Muscle of back (tissue), 11 donors: Measurements from ENCODE around the gene PRSS57. TPM values are rescaled to one million over a fixed set of nuclear protein-coding genes. Genes with fewer than 3 reads are reported as not detected.
"Not testable (repeated sequence)": the region's sequence is repeated elsewhere in the genome, so short reads cannot be mapped to it uniquely, and the experiment has no call there.

Source experiments
- DNase-seq, 3 donors: peaks; one replicate each; pipeline versions ENCODE4 v3.0.0 to v3.0.0-alpha.2; 2013
- polyA plus RNA-seq, 10 donors: library from polyadenylated mRNA; unstranded; fragments of 120-200 nt; gene quantifications; one replicate each; pipeline ENCODE4 v1.2.1, GENCODE V29; 2013; ENCODE audit not compliant: insufficient read length in 10 of 10

PRSS57 gene
- polyA plus RNA-seq, 10 donors, result 0.19 to 0.35 (median 0.26) TPM; not detected in 6

DNA sequence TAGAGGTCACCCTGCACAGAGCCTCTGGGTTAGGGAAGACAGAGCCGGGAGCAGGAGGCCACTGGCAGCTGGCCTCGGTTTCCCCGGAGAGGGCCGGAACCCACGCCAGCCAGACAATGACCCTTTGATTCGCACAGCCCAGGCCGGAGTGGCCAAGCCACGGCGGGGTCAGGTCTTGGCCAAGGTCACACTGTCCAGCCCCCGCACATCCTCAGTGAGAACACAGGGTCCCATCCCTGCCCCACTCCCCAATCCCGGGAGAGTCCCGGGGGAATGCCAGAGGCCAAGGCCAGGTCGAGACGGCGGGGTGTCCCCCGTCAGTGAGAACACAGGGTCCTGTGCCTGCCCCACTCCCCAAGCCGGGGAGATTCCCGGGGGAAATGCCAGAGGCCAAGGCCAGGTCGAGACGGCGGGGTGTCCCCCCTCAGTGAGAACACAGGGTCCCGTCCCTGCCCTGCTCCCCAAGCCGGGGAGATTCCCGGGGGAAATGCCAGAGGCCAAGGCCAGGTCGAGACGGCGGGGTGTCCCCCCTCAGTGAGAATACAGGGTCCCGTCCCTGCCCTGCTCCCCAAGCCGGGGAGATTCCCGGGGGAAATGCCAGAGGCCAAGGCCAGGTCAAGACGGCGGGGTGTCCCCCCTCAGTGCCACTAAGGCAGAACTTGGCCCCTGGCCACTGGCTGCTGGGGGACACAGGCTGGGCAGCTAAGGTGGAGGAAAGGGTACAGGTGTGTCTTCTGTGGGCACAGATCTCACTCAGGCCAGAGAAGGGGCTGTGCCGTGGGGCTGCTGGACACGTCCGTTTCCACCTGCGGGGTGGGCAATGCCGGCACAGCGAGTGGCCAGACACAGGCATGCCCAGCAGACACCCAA lies 20.7 kb downstream of the PRSS57 start:
- DNase-seq, result no peak

- no peak for DNase-seq
These were observed 24.6 kb downstream of the PRSS57 start for GRCh38 chr19:670609-671075.

DNA sequence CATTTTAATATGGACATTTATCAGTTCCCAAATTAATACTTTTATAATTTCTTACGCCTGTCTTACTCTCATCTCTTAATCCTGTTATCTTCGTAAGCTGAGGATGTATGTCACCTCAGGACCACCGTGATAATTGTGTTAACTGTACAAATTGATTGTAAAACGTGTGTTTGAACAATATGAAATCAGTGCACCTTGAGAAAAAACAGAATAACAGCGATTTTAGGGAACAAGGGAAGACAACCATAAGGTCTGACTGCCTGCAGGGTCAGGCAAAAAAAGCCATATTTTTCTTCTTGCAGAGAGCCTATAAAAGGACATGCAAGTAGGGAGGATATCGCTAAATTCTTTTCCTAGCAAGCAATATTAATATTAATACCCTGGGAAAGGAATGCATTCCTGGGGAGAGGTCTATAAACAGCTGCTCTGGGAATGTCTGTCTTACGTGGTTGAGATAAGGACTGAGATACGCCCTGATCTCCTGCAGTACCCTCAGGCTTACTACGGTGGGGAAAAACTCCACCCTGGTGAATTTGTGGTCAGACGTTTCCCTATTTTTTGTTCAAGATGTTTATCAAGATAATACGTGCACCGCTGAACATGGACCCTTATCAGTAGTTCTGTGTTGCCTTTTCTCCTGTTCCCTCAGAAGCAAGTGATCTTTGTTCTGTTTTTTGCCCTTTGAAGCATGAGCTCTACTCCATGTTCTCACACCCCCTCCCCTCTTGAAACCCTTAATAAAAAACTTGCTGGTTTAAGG lies 26.4 kb downstream of the PRSS57 start:
- not testable (repeated sequence) for DNase-seq

- DNase-seq, result not testable (repeated sequence)
These were observed 28.2 kb downstream of the PRSS57 start for GRCh38 chr19:666985-667573.

- peak; percentile 69 to 92 (median 84) for DNase-seq
These were observed 30.3 kb downstream of the PRSS57 start for GRCh38 chr19:664913-665443.

- DNase-seq, result no peak
These were observed 31.6 kb downstream of the PRSS57 start for GRCh38 chr19:663682-664117.

DNA sequence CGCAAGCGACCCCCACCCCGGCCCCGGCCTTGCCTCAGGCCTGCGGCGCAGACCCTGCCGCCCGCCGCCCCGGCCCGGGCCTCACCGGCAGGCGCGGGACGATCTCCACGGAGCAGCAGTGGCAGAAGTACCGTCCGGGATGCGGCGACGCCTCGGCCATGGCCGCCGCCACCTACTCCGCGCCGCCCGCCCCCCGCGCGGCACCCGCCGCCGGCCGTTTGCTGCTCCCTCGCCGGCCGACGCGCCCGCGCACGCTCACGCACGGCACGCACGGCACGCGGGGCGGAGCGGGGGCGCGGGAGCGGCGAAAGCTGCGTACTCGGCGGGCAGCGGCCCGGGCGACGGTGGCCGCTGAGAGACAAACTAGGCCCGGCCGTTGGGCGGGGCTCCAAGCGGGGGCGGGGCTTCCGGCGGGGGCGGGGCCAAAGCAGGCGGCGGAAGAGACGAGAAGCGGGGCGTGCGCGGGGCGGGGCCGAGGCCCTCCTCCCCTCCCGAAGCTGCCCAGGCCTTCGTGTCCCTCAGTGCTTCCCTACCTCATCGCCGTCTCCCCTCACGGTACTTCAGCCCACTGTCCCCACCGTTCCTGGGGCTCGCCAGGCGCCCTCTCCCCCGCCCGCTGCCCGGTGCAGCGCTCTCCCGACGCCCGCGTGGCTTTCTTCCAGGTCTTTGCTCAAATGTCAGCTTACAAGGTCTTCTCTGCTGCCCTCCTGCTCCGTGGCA lies 32.1 kb downstream of the PRSS57 start, which contains the start of gene RNF126:
Gene RNF126 (minus strand): TSS at position 253 of the 720 bp plus-strand sequence. CDS start 93 bp downstream, at position 160.
- peak; percentile 91 to 94 (median 92) for DNase-seq

DNA sequence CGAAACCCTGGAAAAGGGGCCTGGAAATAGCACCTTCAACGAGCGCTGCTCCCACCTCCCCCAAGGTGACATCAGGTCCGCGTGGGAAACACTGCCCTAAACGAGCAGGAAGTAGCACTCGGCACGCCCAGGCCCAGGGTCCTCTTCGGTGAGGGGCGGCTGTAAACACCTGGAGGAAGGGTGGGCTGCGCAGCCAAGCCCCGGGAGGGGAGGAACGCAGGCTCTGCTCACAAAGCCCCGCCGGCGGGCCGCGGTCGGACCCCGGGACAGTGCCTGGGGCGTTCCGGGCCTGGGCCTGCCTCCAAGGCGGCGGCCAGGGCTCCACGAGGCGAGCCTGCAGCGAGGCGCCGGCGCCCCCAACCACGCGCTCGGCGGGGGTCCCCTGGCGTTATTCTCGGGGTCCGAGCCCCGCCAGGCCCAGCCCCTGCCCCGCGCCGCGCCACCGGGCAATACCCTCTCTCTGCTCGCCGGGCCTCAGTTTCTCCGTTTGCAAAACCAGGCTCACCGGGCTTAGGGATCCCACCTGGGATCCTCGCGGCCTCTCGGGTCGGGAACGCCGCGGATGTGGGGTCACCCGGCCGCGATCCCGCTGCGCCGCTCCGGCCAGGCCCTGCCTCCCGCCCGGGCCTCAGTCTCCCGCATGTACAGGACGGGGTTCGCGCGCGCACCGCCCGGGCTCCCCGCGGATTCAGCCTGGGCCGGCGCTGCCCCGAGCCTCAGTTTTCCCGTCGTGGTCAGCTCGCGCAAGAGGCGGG lies 32.9 kb downstream of the PRSS57 start:
- DNase-seq, result peak in 1 of 3 donors; percentile 62

DNA sequence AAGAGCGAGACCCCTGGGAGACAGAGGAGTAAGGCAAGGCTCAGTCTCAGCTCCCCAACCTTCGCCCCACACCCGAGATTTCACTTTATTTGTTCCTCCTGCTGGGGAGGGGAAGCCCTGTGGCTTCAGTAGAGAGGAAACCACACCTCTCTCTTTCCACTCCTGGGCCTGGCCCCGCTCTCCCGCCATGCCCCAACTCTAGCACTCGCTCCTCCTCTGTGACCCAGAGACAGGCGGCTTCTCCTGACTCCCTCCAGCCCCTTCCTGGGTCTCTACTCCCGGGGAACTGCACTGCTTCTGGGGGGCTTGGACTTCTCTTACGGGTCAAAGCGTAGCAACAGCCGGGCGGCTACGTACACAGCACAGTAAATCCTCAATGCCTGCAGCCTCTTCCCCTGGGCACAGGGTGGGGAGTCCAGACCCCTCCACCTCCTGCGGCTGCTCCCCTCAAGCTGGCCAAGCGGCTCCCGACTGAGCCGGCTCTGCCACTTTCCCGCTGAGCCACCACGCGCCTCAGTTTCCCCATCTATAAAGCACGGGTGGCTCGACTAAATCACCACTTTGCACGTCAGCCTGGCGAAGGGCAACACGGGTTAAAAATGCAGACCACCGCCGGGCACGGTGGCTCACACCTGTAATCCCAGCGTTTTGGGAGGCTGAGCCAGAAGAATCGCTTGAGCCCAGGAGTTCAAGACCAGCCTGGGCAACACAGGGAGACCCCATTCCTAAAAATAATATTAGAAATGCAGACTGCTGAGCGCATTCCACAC lies 33.6 kb downstream of the PRSS57 start:
- no peak for DNase-seq

DNA sequence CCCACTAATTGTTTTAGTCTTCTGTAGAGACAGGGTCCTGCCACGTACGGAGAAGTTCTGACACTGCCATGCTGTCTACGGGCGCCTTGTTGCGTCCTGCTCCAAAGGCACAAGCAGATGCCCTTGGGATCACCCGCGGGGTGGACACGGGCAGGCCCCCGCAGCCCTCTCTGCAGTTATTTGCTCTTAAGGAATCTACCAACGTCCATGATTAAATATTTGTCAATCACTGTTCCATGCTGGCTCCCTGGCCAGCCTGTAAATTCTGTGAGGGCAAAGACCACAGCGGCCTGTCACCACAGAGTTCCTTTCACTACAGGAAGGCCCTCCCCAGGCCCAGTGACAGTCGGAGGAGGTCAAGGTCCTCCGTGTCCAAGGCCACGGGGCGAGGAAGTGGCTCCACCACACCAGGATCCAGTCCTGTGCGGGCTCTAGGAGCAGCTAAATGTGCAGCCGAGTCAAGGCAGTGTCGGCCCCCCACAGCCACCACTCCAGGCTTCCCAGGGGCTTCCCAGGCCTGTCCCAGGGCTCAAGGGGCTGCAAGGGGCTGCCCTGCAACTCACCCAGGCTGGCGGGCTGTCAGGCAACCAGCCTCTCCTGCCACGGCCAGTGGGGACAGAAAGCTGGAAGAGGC lies 34.3 kb downstream of the PRSS57 start:
- DNase-seq, result no peak

GRCh38 chr19:658916-659839 lies 36.1 kb downstream of the PRSS57 start:
- no peak for DNase-seq

DNA sequence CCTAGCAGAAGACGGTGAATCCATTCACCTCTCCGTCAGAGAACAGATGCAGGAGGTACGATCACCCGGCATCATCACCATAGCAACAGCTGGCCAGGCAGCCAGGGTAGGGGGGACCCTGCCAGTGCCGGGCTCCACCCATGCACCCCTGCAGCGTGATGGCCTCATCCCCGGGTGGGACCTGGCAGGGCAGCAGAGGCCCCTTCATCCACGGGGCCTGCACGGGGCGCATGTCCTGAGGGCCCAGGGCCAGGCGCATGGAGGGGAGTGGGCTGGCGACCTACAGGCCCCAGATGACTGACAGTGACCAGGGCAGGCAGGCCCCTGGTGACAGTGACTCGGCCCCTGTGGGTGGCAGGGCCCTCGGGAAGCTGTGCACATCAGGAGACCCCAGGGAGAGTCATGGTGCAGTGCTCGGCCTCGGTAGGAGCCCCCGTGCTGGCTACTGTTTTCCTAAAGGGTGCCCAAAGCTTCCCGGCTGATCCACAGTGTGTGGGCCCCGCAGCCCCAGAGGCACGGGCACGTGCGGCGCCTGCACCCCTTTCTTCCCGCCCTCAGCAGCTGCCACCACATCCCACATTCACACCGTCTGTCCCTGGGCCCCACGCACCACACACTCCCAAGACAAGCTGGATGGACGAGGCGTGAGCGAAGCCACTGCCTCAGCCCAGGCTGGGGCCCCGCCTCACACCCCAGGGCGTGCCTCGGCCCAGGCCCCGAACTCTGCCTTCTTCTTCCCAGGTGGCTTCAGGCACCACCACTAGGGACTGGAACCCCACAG lies 37.0 kb downstream of the PRSS57 start:
- DNase-seq, result no peak

- no peak for DNase-seq
These were observed 37.6 kb downstream of the PRSS57 start for GRCh38 chr19:657611-658010.

DNA sequence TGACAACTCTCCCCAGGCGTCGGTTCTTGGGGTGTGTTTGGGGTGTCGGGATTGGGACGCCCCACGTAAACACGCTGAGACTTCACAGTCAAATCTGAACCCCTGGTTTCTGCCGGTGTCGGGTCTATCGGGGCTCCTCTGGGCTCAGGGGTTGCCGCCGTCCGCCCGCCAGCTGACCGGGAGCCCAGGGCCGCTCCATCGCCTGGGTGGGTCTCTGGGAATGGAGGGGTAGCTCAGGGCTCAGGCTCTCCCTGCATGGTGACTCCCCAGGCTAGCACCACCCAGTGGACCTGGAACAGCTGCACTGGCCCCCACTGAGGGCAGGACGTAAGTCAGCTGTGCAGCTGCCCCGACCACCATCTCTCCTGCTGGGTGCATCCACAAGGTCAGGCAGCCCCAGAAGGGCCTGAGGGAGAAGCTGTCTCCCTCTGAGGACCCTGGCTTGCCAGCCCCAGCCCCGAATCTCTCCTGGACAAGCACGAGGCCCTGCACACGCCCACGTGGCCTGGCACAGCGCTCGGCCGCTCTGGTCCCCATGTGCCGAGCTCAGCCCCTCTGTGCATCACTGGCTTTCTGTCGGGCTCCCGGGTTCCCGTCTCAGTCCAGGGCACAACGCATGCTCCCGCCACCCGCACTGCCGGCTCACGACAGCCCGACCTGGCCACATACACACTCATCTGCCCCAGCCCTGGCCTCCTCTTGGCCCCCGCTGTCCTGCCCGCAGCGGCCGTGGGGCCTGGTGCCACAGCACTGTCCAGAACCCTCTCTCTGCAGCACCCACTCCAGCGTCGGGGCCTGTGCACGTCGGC lies 38.3 kb downstream of the PRSS57 start:
- DNase-seq, result no peak

DNA sequence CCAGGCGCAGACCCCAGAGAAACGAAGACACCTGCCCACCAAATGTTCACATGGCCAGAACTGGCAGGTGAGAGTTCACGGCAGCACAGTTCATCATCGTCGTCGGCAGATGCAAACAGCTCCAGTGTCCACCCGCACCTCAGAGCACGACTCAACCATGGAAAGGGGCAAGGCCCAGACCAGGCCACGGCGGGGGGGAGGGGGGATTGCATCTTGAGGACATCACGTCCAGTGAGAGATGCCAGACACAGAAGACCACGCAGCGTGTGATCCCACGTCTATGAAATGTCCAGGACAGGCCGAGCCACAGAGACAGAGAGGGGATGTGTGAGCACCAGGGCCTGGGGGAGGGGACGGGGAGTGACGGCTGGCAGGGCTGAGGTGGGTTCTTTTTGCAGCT lies 39.6 kb downstream of the PRSS57 start:
- no peak for DNase-seq

GRCh38 chr19:653425-653824 lies 41.8 kb downstream of the PRSS57 start:
- DNase-seq, result no peak
